HG02798 (cell line): ENCODE measurements around the gene RALA.
"Not testable (repeated sequence)": the region's sequence is repeated elsewhere in the genome, so short reads cannot be mapped to it uniquely, and the experiment has no call there.

ENCODE experiments used
- ATAC-seq: cut with Tn5 transposase; IDR thresholded peaks from one replicate; pipeline ENCODE4 v1.9.1; 2021; ENCODE audit warnings: mild to moderate bottlenecking; ENCODE audit not compliant: unreplicated experiment, poor library complexity

RALA gene

GRCh38 chr7:39679874-39680273 lies 56.5 kb downstream of the RALA start:
- not testable (repeated sequence) for ATAC-seq

- ATAC-seq: no peak
Measured at GRCh38 chr7:39681887-39682441, 58.6 kb downstream of the RALA start.

GRCh38 chr7:39683216-39683845 lies 60.0 kb downstream of the RALA start:
- no peak for ATAC-seq

- ATAC-seq: peak; percentile 76
Measured at GRCh38 chr7:39686261-39686924, 63.0 kb downstream of the RALA start.

- no peak for ATAC-seq
Measured at GRCh38 chr7:39688611-39689480, 65.5 kb downstream of the RALA start.

GRCh38 chr7:39691821-39692220 lies 68.4 kb downstream of the RALA start:
- no peak for ATAC-seq

GRCh38 chr7:39693086-39693485 lies 69.7 kb downstream of the RALA start:
- not testable (repeated sequence) for ATAC-seq

GRCh38 chr7:39693812-39694211 lies 70.4 kb downstream of the RALA start:
- ATAC-seq: no peak

- ATAC-seq: no peak
Measured at GRCh38 chr7:39695852-39696586, 72.6 kb downstream of the RALA start.

GRCh38 chr7:39696631-39697030 lies 73.3 kb downstream of the RALA start:
- ATAC-seq: no peak

- no peak for ATAC-seq
Measured at GRCh38 chr7:39697483-39697882, 74.1 kb downstream of the RALA start.

GRCh38 chr7:39700165-39700564 lies 76.8 kb downstream of the RALA start:
- ATAC-seq: no peak

- ATAC-seq: no peak
Measured at GRCh38 chr7:39700932-39701331, 77.6 kb downstream of the RALA start.

- ATAC-seq: no peak
Measured at GRCh38 chr7:39702133-39702532, 78.8 kb downstream of the RALA start.

GRCh38 chr7:39703144-39703543 lies 79.8 kb downstream of the RALA start:
- ATAC-seq: no peak

- no peak for ATAC-seq
Measured at GRCh38 chr7:39709029-39709428, 85.7 kb downstream of the RALA start.

GRCh38 chr7:39709768-39710311 lies 86.5 kb downstream of the RALA start:
- peak; percentile 70 for ATAC-seq

- no peak for ATAC-seq
Measured at GRCh38 chr7:39712751-39713150, 89.4 kb downstream of the RALA start.

- ATAC-seq: no peak
Measured at GRCh38 chr7:39714447-39715091, 91.2 kb downstream of the RALA start.
